Omental fat pad (tissue), 4 donors: Measurements from ENCODE around the gene LEP. TPM values are rescaled to one million over a fixed set of nuclear protein-coding genes. Genes with fewer than 3 reads are reported as not detected.

Experiments
- ATAC-seq: fragments of 150-250 bp; one replicate; pipeline ENCODE4 v1.9.1; 2016; ENCODE audit warnings: mild to moderate bottlenecking, moderate library complexity; ENCODE audit not compliant: low FRiP score
- DNase-seq: peaks from one replicate; pipeline ENCODE4 v3.0.0-alpha.2; 2019; ENCODE audit warnings: low spot score
- CTCF ChIP-seq, 3 donors: fragments of 450-650 bp; IDR thresholded peaks; one replicate each; pipeline ENCODE4 v1.5.1; 2016 to 2017; ENCODE audit warnings: antibody characterized with exemption in 3 of 3, mild to moderate bottlenecking in 3 of 3, moderate library complexity in 2 of 3
- total RNA-seq, 4 donors: library from RNA; depleted of rRNA; stranded (reverse); fragments of >200 nt; gene quantifications; one replicate each; pipeline ENCODE4 v1.1.0, GENCODE V29; 2016

The LEP gene
- 100 to 1,000 TPM in 3 of 4 donors, 10 to 100 TPM in 1; 12.3 to 715 (median 292) TPM for total RNA-seq

GRCh38 chr7:128240696-128241386 lies at the start of gene LEP:
LEP (plus strand) TSS chr7:128241278; CDS start chr7:128252019, 10,741 bp downstream.
- no peak for TF ChIP-seq CTCF (IDR thresholded peaks at IDR 0.05)
- DNase-seq (no peak), ATAC-seq (no peak)

GRCh38 chr7:128192497-128193142 lies 48.5 kb upstream of the LEP start:
- ATAC-seq = no peak
- TF ChIP-seq CTCF (IDR thresholded peaks at IDR 0.05) = no peak
- DNase-seq = no peak

- DNase-seq = no peak
- no peak for TF ChIP-seq CTCF (IDR thresholded peaks at IDR 0.05)
- no peak for ATAC-seq
Observed at GRCh38 chr7:128194533-128195282, 46.4 kb upstream of the LEP start.

- TF ChIP-seq CTCF (IDR thresholded peaks at IDR 0.05) = no peak
- ATAC-seq (no peak), DNase-seq (no peak)
Observed at GRCh38 chr7:128197589-128197988, 43.5 kb upstream of the LEP start.

GRCh38 chr7:128197989-128198580 lies 43.0 kb upstream of the LEP start:
- DNase-seq (no peak), ATAC-seq (no peak)
- no peak for TF ChIP-seq CTCF (IDR thresholded peaks at IDR 0.05)

- ATAC-seq (no peak), DNase-seq (no peak)
- no peak for TF ChIP-seq CTCF (IDR thresholded peaks at IDR 0.05)
Observed at GRCh38 chr7:128200376-128200775, 40.7 kb upstream of the LEP start.
